ENCODE measurements around the gene ADORA3.

The ADORA3 gene

GRCh38 chr1:111517469-111518225 is 14.2 kb upstream of the ADORA3 start:
- H3K27ac ChIP-seq (ENCODE audit: low read depth, low read length), result no peak overlapping the region
- no peak overlapping the region for H3K9ac ChIP-seq (ENCODE audit: low read length)
- H3K27me3 ChIP-seq (ENCODE audit: control insufficient read depth, insufficient read depth, low read length), result no peaks in the 10 kb centered on the region
- peaks cover 10% of the 10 kb centered on the region for H3K4me1 ChIP-seq (ENCODE audit: control insufficient read depth, insufficient read depth, low read length)
- no peaks in the 10 kb centered on the region for H3K36me3 ChIP-seq (ENCODE audit: control insufficient read depth, insufficient read depth, low read length)
- H3K4me3 ChIP-seq (ENCODE audit: low read length), result no peak overlapping the region

GRCh38 chr1:111516005-111516535 is 12.6 kb upstream of the ADORA3 start:
- Histone ChIP-seq H3K4me1 (ENCODE audit: control insufficient read depth, insufficient read depth, low read length) (peaks cover 10% of the 10 kb centered on the region), H3K9ac (ENCODE audit: low read length) (peak overlapping the region; percentile 41), H3K27me3 (ENCODE audit: control insufficient read depth, insufficient read depth, low read length) (no peaks in the 10 kb centered on the region), H3K36me3 (ENCODE audit: control insufficient read depth, insufficient read depth, low read length) (no peaks in the 10 kb centered on the region), H3K27ac (ENCODE audit: low read depth, low read length) (peak overlapping the region; percentile 73), H3K4me3 (ENCODE audit: low read length) (peak overlapping the region; percentile 63)

- Histone ChIP-seq H3K9ac (ENCODE audit: low read length) (no peak overlapping the region), H3K4me1 (ENCODE audit: control insufficient read depth, insufficient read depth, low read length) (peaks cover 13% of the 10 kb centered on the region), H3K27ac (ENCODE audit: low read depth, low read length) (peak overlapping the region; percentile 73), H3K27me3 (ENCODE audit: control insufficient read depth, insufficient read depth, low read length) (no peaks in the 10 kb centered on the region), H3K36me3 (ENCODE audit: control insufficient read depth, insufficient read depth, low read length) (no peaks in the 10 kb centered on the region), H3K4me3 (ENCODE audit: low read length) (peak overlapping the region; percentile 63)
These were observed 12.0 kb upstream of the ADORA3 start for GRCh38 chr1:111515291-111516004.

GRCh38 chr1:111513410-111514020 is 10.1 kb upstream of the ADORA3 start:
- Histone ChIP-seq H3K4me1 (ENCODE audit: control insufficient read depth, insufficient read depth, low read length) (peaks cover 30% of the 10 kb centered on the region), H3K36me3 (ENCODE audit: control insufficient read depth, insufficient read depth, low read length) (no peaks in the 10 kb centered on the region), H3K4me3 (ENCODE audit: low read length) (no peak overlapping the region), H3K9ac (ENCODE audit: low read length) (no peak overlapping the region), H3K27me3 (ENCODE audit: control insufficient read depth, insufficient read depth, low read length) (no peaks in the 10 kb centered on the region), H3K27ac (ENCODE audit: low read depth, low read length) (no peak overlapping the region)

- Histone ChIP-seq H3K27ac (ENCODE audit: low read depth, low read length) (peak overlapping the region; percentile 23), H3K9ac (ENCODE audit: low read length) (no peak overlapping the region), H3K4me3 (ENCODE audit: low read length) (no peak overlapping the region), H3K27me3 (ENCODE audit: control insufficient read depth, insufficient read depth, low read length) (no peaks in the 10 kb centered on the region), H3K4me1 (ENCODE audit: control insufficient read depth, insufficient read depth, low read length) (peaks cover 34% of the 10 kb centered on the region), H3K36me3 (ENCODE audit: control insufficient read depth, insufficient read depth, low read length) (no peaks in the 10 kb centered on the region)
These were observed 9.5 kb upstream of the ADORA3 start for GRCh38 chr1:111512931-111513330.

GRCh38 chr1:111512132-111512889 is 8.9 kb upstream of the ADORA3 start:
- H3K36me3 ChIP-seq (ENCODE audit: control insufficient read depth, insufficient read depth, low read length), result no peaks in the 10 kb centered on the region
- peaks cover 41% of the 10 kb centered on the region for H3K4me1 ChIP-seq (ENCODE audit: control insufficient read depth, insufficient read depth, low read length)
- H3K27ac ChIP-seq (ENCODE audit: low read depth, low read length), result no peak overlapping the region

GRCh38 chr1:111511370-111511769 is 7.9 kb upstream of the ADORA3 start:
- Histone ChIP-seq H3K36me3 (ENCODE audit: control insufficient read depth, insufficient read depth, low read length) (no peaks in the 10 kb centered on the region), H3K27me3 (ENCODE audit: control insufficient read depth, insufficient read depth, low read length) (no peaks in the 10 kb centered on the region), H3K4me1 (ENCODE audit: control insufficient read depth, insufficient read depth, low read length) (peaks cover 44% of the 10 kb centered on the region), H3K9ac (ENCODE audit: low read length) (no peak overlapping the region), H3K27ac (ENCODE audit: low read depth, low read length) (peak overlapping the region; percentile 21), H3K4me3 (ENCODE audit: low read length) (no peak overlapping the region)

More at GRCh38 chr1:111512132-111512889, 8.9 kb upstream of the ADORA3 start:
- Histone ChIP-seq H3K27me3 (ENCODE audit: control insufficient read depth, insufficient read depth, low read length) (no peaks in the 10 kb centered on the region), H3K4me3 (ENCODE audit: low read length) (no peak overlapping the region), H3K9ac (ENCODE audit: low read length) (no peak overlapping the region)

- Histone ChIP-seq H3K4me3 (ENCODE audit: low read length) (no peak overlapping the region), H3K4me1 (ENCODE audit: control insufficient read depth, insufficient read depth, low read length) (peaks cover 39% of the 10 kb centered on the region), H3K9ac (ENCODE audit: low read length) (no peak overlapping the region), H3K27me3 (ENCODE audit: control insufficient read depth, insufficient read depth, low read length) (no peaks in the 10 kb centered on the region), H3K27ac (ENCODE audit: low read depth, low read length) (peak overlapping the region; percentile 71), H3K36me3 (ENCODE audit: control insufficient read depth, insufficient read depth, low read length) (no peaks in the 10 kb centered on the region)
These were observed 6.6 kb upstream of the ADORA3 start for GRCh38 chr1:111509997-111510375.

GRCh38 chr1:111507411-111508201 is 4.2 kb upstream of the ADORA3 start:
- H3K27ac ChIP-seq (ENCODE audit: low read depth, low read length), result peak overlapping the region; percentile 91
- no peaks in the 10 kb centered on the region for H3K27me3 ChIP-seq (ENCODE audit: control insufficient read depth, insufficient read depth, low read length)
- H3K4me3 ChIP-seq (ENCODE audit: low read length), result peak overlapping the region; percentile 54
- peaks cover 37% of the 10 kb centered on the region for H3K4me1 ChIP-seq (ENCODE audit: control insufficient read depth, insufficient read depth, low read length)
- no peaks in the 10 kb centered on the region for H3K36me3 ChIP-seq (ENCODE audit: control insufficient read depth, insufficient read depth, low read length)
- H3K9ac ChIP-seq (ENCODE audit: low read length), result peak overlapping the region; percentile 55

GRCh38 chr1:111506561-111506960 is 3.1 kb upstream of the ADORA3 start:
- H3K9ac ChIP-seq (ENCODE audit: low read length), result no peak overlapping the region
- no peak overlapping the region for H3K4me3 ChIP-seq (ENCODE audit: low read length)
- H3K36me3 ChIP-seq (ENCODE audit: control insufficient read depth, insufficient read depth, low read length), result no peaks in the 10 kb centered on the region
- no peaks in the 10 kb centered on the region for H3K27me3 ChIP-seq (ENCODE audit: control insufficient read depth, insufficient read depth, low read length)
- H3K4me1 ChIP-seq (ENCODE audit: control insufficient read depth, insufficient read depth, low read length), result peaks cover 37% of the 10 kb centered on the region
- H3K27ac ChIP-seq (ENCODE audit: low read depth, low read length), result no peak overlapping the region

- Histone ChIP-seq H3K27me3 (ENCODE audit: control insufficient read depth, insufficient read depth, low read length) (no peaks in the 10 kb centered on the region), H3K4me1 (ENCODE audit: control insufficient read depth, insufficient read depth, low read length) (peaks cover 36% of the 10 kb centered on the region), H3K9ac (ENCODE audit: low read length) (no peak overlapping the region), H3K27ac (ENCODE audit: low read depth, low read length) (no peak overlapping the region), H3K36me3 (ENCODE audit: control insufficient read depth, insufficient read depth, low read length) (no peaks in the 10 kb centered on the region), H3K4me3 (ENCODE audit: low read length) (no peak overlapping the region)
These were observed 2.2 kb upstream of the ADORA3 start for GRCh38 chr1:111505641-111506119.
